Activated CD4-positive, alpha-beta T cell treated with anti-CD3 and anti-CD28 coated beads, Interleukin-2, amount 10 ng/mL, durations not matched to agents 24 days and 14 days (primary cell): ENCODE data around the gene PSMF1. TPM values are rescaled to one million over a fixed set of nuclear protein-coding genes. Genes with fewer than 3 reads are reported as not detected.
"Not testable (repeated sequence)": the region's sequence is repeated elsewhere in the genome, so short reads cannot be mapped to it uniquely, and the experiment has no call there.

Experiments
- DNase-seq: peaks from one replicate; pipeline ENCODE4 v3.0.0; 2022
- H3K27ac Mint-ChIP-seq: one replicate; pipeline ENCODE4 v1.8.0; 2022; ENCODE audit warnings: mild to moderate bottlenecking, mixed read lengths
- H3K27me3 Mint-ChIP-seq: one replicate; pipeline ENCODE4 v1.8.0; 2022; ENCODE audit warnings: mixed read lengths
- H3K36me3 Mint-ChIP-seq: one replicate; pipeline ENCODE4 v1.8.0; 2022; ENCODE audit warnings: low read depth, mild to moderate bottlenecking, mixed read lengths
- H3K4me1 Mint-ChIP-seq: one replicate; pipeline ENCODE4 v1.8.0; 2021; ENCODE audit warnings: mixed read lengths
- H3K4me3 Mint-ChIP-seq: one replicate; pipeline ENCODE4 v1.8.0; 2022; ENCODE audit warnings: mild to moderate bottlenecking, moderate library complexity, mixed read lengths
- H3K9me3 Mint-ChIP-seq: one replicate; pipeline ENCODE4 v1.8.0; 2021; ENCODE audit warnings: mixed read lengths
- intact Hi-C: fragments of 100-400 bp; cut with micrococcal nuclease; formaldehyde crosslinking; loops from one replicate; pipeline ENCODE4 v1.15.1; 2023
- total RNA-seq: library from RNA; stranded (reverse); gene quantifications from 2 replicates; pipeline ENCODE4 v1.2.3, GENCODE V29; 2022

PSMF1 gene
- total RNA-seq, 1 donor from 2014 or later, result 168 TPM

DNA sequence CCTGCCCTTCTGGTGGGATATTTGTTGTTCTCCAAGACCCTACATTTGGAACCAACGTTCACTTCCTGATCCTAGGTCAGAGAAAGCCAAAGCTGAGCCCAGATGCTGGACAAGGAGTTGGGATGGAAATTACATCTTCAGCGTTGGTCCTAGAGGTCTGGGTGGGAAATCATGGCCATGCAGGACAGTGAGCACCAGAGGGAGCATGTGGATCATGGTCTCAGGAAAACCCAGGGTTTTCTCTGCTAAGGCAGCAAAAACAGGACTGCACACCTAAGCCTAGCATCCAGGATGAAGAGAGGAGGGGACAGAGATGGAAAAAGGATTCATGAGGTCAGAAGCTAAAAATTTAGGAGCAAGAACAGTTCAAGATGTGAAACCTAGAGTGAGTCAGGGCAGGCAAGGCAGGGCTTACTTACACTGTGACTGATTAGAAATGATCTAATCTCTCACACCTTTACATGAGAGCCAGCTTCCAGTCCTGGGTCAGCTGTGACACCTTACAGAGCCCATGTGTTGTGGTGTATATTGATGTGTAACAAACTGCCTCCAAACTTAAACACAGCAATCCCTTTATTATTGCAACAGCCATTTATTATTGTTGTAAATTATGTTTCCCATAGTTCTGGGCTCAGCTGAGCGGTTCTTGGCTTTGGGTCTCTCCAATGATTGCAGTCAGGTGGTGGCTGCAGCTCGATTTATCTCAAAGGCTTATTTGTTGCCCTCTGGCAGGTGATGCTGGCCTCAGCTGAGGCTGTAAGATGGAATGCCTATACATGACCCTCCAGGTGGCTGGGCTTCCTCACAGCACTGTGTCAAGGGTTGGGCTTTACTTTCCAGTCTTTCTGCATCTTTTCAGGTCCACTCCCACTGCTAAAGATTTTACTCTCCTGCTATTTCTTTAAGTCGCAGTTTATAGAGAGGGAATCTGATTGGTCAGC, 91.3 kb downstream of the PSMF1 start:
- Mint-ChIP-seq H3K4me1 (peaks cover 14% of the 10 kb centered on the region), H3K9me3 (no peaks in the 10 kb centered on the region), H3K4me3 (no peak overlapping the region), H3K27ac (peak overlapping the region; percentile 1), H3K36me3 (no peaks in the 10 kb centered on the region), H3K27me3 (peaks cover 24% of the 10 kb centered on the region)
- DNase-seq, result no peak
- intact Hi-C loops, result loop anchor here (5.0 to 10.0 kb wide), 2 partner anchors 235 to 392 kb away; no protein-coding TSS in a partner anchor

DNA sequence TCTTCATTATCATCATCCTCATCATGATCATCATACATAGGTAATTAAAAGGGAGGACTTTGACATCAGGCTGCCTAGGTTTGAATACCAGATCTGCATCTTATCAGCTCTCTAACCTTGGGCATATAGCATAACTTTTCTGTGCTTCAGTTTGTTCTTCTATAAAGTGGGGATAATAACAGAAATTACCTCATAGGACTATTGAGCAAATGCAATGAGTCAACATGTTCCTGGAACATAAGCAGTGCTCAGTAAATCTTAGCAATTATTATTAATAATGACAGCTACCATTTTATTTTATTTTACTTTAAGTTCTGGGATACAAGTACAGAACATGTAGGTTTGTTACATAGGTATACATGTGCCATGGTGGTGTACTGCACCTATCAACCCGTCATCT, 92.1 kb downstream of the PSMF1 start:
- H3K9me3 Mint-ChIP-seq, result no peaks in the 10 kb centered on the region
- intact Hi-C loops, result loop anchor here (5.0 to 10.0 kb wide), 2 partner anchors 236 to 393 kb away; no protein-coding TSS in a partner anchor
- H3K4me1 Mint-ChIP-seq, result peaks cover 22% of the 10 kb centered on the region
- no peaks in the 10 kb centered on the region for H3K36me3 Mint-ChIP-seq
- no peak for DNase-seq
- no peak overlapping the region for H3K4me3 Mint-ChIP-seq
- peaks cover 24% of the 10 kb centered on the region for H3K27me3 Mint-ChIP-seq
- H3K27ac Mint-ChIP-seq, result no peak overlapping the region

DNA sequence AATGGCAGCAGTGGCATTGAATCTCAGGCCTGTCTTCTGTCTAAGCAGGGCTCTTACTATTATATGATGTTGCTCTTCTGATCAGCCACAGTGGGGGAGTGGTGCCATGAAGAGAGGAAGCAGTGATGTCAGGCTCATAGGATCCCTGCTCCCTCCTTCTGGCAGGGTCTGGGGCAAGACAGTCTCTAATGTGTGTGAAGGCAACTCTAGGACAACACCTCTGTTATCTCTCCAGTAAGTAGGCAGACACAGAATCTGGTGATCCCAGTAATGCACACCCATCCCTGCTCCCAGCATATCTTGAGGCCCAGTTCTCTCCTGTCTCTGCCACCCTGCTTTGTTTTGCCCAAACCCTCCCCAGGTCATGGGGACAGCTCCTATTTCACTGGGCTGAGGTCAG, 93.6 kb downstream of the PSMF1 start:
- H3K4me3 Mint-ChIP-seq, result no peak overlapping the region
- intact Hi-C loops, result loop anchor here (2.0 to 10.0 kb wide), 3 partner anchors 23 to 395 kb away; no protein-coding TSS in a partner anchor
- H3K27ac Mint-ChIP-seq, result no peak overlapping the region
- no peaks in the 10 kb centered on the region for H3K9me3 Mint-ChIP-seq
- no peak for DNase-seq
- peaks cover 24% of the 10 kb centered on the region for H3K27me3 Mint-ChIP-seq
- no peaks in the 10 kb centered on the region for H3K36me3 Mint-ChIP-seq
- H3K4me1 Mint-ChIP-seq, result peaks cover 31% of the 10 kb centered on the region

DNA sequence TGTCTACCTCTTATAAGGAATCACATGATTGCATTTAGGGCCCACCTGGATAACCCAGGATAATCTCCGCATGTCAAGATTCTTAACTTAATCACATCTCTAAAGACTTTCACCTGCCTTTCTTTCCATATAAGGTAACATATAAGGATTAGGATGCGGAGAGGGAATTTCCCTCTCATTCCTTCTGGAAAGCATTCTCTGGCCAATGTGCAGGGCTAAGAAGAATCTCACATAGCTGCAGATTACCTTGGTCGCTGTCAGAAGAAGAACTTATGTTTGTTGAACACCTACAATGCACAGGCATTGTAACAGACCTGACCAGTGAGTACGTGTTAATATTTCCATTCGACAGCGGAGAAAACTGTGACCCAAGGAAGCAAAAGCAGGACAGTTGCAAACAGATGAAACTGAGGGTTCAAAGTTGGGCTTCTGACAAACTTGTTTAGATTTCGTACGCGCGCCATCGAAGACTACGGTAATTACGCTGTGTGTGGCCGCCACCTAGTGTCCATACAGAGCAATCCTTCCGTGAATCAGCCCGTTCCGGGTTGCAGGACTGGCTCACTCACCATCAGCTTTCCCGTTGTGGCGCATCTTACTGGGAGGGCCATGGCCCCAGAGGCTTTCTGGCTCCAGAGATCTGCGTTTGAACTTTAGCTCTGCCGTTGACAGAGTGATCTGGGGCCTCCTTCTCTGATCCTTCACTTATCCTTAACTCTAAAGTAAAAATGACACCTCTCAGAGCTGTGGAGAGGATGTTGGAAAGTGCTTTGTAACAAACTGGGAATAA, 94.4 kb downstream of the PSMF1 start:
- Mint-ChIP-seq H3K4me1 (peaks cover 31% of the 10 kb centered on the region), H3K9me3 (no peaks in the 10 kb centered on the region), H3K4me3 (no peak overlapping the region), H3K27ac (no peak overlapping the region), H3K27me3 (peaks cover 21% of the 10 kb centered on the region), H3K36me3 (no peaks in the 10 kb centered on the region)
- DNase-seq, result peak; percentile 91
- intact Hi-C loops, result loop anchor here (2.0 to 10.0 kb wide), 3 partner anchors 24 to 396 kb away; no protein-coding TSS in a partner anchor

DNA sequence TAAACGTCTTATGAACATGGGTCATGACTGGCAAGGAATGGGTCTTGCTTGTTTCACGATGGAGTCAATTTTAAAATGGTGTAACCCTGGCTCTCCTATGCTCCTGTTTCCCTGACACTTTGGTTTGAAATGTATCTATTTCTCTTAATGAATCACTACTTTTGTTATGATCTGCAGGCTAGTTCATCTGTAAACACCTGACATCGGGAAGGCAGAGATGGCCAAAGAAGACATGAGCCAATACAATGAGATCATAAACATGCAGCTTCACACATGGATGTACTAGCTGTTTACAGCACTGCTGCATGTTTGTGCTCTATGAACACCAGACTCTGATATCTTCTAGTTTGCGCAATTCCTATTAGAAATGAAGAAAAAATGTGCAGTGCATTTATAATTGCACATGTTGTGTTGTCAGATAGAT, 96.4 kb downstream of the PSMF1 start:
- intact Hi-C loops, result loop anchor here (2.0 to 10.0 kb wide), 4 partner anchors 106 to 398 kb away; partner anchors contain the start of gene FAM110A
- peaks cover 31% of the 10 kb centered on the region for H3K4me1 Mint-ChIP-seq
- DNase-seq, result no peak
- H3K27ac Mint-ChIP-seq, result peak overlapping the region; percentile 90
- H3K4me3 Mint-ChIP-seq, result no peak overlapping the region
- H3K36me3 Mint-ChIP-seq, result peaks cover 1% of the 10 kb centered on the region
- no peaks in the 10 kb centered on the region for H3K9me3 Mint-ChIP-seq
- peaks cover 26% of the 10 kb centered on the region for H3K27me3 Mint-ChIP-seq

DNA sequence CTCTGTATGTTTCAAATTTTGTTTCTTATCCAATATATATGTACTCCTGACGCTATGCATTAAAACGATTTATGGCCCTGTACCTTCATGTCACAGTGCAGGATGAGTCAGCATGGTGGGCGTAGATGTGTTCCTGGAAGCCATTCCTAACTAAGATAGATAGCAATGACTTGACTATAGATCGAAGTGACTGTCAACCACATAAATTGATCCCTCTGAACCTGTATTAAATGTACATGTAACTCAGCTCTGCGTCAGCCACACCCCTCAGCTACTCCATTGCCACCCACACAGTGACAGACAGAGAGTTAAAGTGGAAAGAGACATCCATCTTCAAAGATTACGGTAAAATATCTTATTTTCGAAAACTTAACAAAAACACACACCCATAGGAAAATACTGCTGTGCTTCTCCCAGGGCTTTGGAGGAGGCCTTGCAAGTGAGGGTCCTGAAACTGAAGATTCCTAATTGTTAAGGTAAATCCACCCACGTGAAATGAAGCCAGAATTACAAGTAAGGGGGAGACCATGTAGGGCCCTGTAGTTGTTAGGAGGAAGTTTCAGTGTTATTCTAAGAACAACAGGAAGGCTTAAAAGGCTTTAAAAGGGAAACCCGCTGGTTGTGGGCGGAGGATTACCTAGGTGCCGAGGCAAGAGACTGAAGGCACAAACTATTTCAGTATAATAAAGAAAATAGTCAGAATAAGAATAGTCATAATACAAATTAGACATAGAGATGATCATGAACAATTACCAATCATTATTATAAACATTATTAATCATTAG, 97.2 kb downstream of the PSMF1 start:
- no peaks in the 10 kb centered on the region for H3K9me3 Mint-ChIP-seq
- DNase-seq, result peak; percentile 78
- H3K4me1 Mint-ChIP-seq, result peaks cover 31% of the 10 kb centered on the region
- H3K27ac Mint-ChIP-seq, result peak overlapping the region; percentile 90
- intact Hi-C loops, result loop anchor here (2.0 to 10.0 kb wide), 3 partner anchors 107 to 383 kb away; partner anchors contain the start of gene FAM110A
- peaks cover 28% of the 10 kb centered on the region for H3K27me3 Mint-ChIP-seq
- H3K36me3 Mint-ChIP-seq, result peaks cover 1% of the 10 kb centered on the region
- peak overlapping the region; percentile 67 for H3K4me3 Mint-ChIP-seq

DNA sequence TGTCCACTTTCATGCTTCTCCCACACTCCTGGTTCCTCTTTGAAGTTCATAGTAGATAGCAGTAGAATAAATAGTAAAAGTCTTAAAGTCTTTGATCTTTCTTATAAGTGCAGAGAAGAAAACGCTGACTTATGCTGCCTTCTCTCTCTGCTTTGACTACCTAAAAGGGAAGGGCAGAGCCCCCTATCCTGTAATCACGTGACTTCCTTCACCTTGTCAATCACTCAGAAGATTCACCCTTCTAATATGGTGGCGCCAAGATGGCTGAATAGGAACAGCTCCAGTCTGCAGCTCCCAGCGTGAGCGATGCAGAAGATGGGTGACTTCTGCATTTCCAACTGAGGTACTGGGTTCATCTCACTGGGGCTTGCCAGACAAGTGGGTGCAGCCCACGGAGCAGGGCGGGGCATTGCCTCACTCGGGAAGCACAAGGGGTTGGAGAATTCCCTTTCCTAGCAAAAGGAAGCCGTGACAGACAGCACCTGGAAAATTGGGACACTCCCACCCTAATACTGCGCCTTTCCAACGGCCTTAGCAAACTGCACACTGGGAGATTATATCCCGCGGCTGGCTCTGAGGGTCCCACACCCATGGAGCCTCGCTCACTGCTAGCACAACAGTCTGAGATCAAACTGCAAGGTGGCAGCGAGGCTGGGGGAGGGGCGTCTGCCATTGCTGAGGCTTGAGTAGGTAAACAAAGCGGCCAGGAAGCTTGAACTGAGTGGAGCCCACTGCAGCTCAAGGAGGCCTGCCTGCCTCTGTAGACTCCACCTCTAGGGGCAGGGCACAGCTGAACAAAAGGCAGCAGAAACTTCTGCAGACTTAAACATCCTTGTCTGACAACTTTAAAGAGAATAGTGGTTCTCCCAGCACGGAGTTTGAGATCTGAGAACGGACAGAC, 98.4 kb downstream of the PSMF1 start:
- intact Hi-C loops, result loop anchor here (5.0 to 10.0 kb wide), 2 partner anchors 242 to 384 kb away; partner anchors contain the start of gene FAM110A
- H3K27ac Mint-ChIP-seq, result not testable (repeated sequence)

More for the DNA sequence above, 98.4 kb downstream of the PSMF1 start:
- H3K4me3 Mint-ChIP-seq, result peak overlapping the region; percentile 35
- H3K27me3 Mint-ChIP-seq, result peaks cover 33% of the 10 kb centered on the region
- not testable (repeated sequence) for H3K9me3 Mint-ChIP-seq, H3K36me3 Mint-ChIP-seq, DNase-seq
- H3K4me1 Mint-ChIP-seq, result peaks cover 31% of the 10 kb centered on the region

Other genes with a start within 250 kb of the PSMF1 start
- gene ANGPT4, start 202.3 kb upstream of the PSMF1 start, total RNA-seq, result not detected in 2 replicates
- gene RSPO4, start 116.3 kb upstream of the PSMF1 start, total RNA-seq, result not detected in 2 replicates
- gene TMEM74B, start 66.4 kb downstream of the PSMF1 start, total RNA-seq, result 1.6 and 1.9 TPM in 2 replicates
- gene C20orf202, start 84.9 kb downstream of the PSMF1 start, total RNA-seq, result 0.12 TPM in 1 of 2 replicates, not detected in the other
- not detected in 2 replicates for gene RAD21L1, start 107.4 kb downstream of the PSMF1 start, total RNA-seq
- gene SNPH, start 147.7 kb downstream of the PSMF1 start, total RNA-seq, result 1.7 and 1.8 TPM in 2 replicates
- 2.0 and 3.0 TPM in 2 replicates for gene SDCBP2, start 210.5 kb downstream of the PSMF1 start, total RNA-seq